Activated CD4-positive, alpha-beta T cell treated with anti-CD3 and anti-CD28 coated beads, Interleukin-2, amount 50 U/mL, for 4 hours (primary cell): Measurements from ENCODE around the gene HOXB7.

ENCODE experiments used
- DNase-seq, 2 experiments: peaks; one replicate each; pipeline ENCODE4 v3.0.0-alpha.2; 2020

HOXB7 gene

GRCh38 chr17:48564188-48565021 is 46.4 kb downstream of the HOXB7 start:
- DNase-seq, result no peak

- no peak for DNase-seq
These were observed 47.0 kb downstream of the HOXB7 start for GRCh38 chr17:48563867-48564187.

GRCh38 chr17:48563385-48563838 is 47.4 kb downstream of the HOXB7 start:
- no peak for DNase-seq

GRCh38 chr17:48562934-48563333 is 47.9 kb downstream of the HOXB7 start:
- DNase-seq, result no peak

- no peak for DNase-seq
These were observed 48.7 kb downstream of the HOXB7 start for GRCh38 chr17:48561884-48562810.

- DNase-seq, result no peak
These were observed 50.7 kb downstream of the HOXB7 start for GRCh38 chr17:48559840-48560817.

GRCh38 chr17:48559122-48559839 is 51.5 kb downstream of the HOXB7 start:
- DNase-seq, result no peak

GRCh38 chr17:48558831-48559121 is 52.0 kb downstream of the HOXB7 start:
- DNase-seq, result no peak

- no peak for DNase-seq
These were observed 52.6 kb downstream of the HOXB7 start for GRCh38 chr17:48558057-48558830.
